GM19025 (cell line): ENCODE data around the gene ELAC2.

ENCODE experiments used
- ATAC-seq: cut with Tn5 transposase; IDR thresholded peaks from one replicate; pipeline ENCODE4 v1.9.1; 2021; ENCODE audit warnings: mild to moderate bottlenecking, low read depth, moderate library complexity; ENCODE audit not compliant: unreplicated experiment

Gene ELAC2

GRCh38 chr17:12961655-12962054 lies 56.2 kb downstream of the ELAC2 start:
- no peak for ATAC-seq

- ATAC-seq: no peak
These were observed 58.4 kb downstream of the ELAC2 start for GRCh38 chr17:12959441-12959840.

GRCh38 chr17:12958786-12959185 lies 59.0 kb downstream of the ELAC2 start:
- ATAC-seq: no peak

- no peak for ATAC-seq
These were observed 62.3 kb downstream of the ELAC2 start for GRCh38 chr17:12955521-12955920.

GRCh38 chr17:12953156-12953555 lies 64.7 kb downstream of the ELAC2 start:
- no peak for ATAC-seq

GRCh38 chr17:12952012-12952411 lies 65.8 kb downstream of the ELAC2 start:
- ATAC-seq: no peak

- ATAC-seq: no peak
These were observed 70.8 kb downstream of the ELAC2 start for GRCh38 chr17:12947047-12947446.
